Activated naive CD8-positive, alpha-beta T cell treated with anti-CD3 and anti-CD28 coated beads, Interleukin-2, amount 50 U/mL, for 16 hours (primary cell): ENCODE measurements around the gene POPDC3.

ENCODE experiments used
- DNase-seq: peaks from one replicate; pipeline ENCODE4 v3.0.0-alpha.2; 2020; ENCODE audit warnings: low read depth, low spot score

The POPDC3 gene

DNA sequence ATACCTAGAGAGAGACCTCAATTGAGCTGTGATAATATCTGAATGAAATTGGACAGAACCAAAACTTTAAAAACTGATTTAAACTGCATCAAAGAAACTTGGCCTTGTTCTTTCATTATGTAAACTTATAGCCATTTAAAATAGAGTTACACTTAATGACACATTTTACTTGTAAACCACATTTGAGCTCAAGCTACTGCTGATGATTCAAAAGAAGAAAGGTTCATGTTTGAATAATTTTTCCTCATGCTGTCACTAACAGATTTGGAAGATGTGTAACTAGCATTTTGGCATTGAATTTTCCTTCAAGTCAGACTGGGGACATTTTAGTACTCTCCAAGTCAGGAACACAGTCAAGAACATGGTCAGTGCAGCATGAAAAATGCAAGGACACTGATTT, 26.9 kb downstream of the POPDC3 start:
- DNase-seq = no peak

DNA sequence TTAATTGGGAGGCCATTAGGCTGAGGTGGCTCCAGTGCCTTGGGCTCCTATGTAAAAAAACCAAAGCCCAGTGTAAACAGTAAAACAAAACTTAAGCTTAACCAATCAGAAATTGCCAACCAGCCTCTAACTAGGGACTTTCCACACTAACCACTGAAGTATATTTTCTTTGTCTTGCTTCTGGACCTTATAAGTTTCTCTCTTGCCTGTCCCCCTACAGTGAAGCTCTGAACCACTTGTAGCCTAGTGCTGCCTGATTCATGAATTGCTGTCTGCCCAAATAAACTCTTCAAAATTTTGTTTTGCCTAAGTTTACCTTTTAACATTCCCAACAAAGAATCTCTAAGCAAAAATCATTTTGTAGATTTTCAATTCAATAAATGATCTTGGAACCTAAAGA, 28.2 kb downstream of the POPDC3 start:
- DNase-seq = no peak

DNA sequence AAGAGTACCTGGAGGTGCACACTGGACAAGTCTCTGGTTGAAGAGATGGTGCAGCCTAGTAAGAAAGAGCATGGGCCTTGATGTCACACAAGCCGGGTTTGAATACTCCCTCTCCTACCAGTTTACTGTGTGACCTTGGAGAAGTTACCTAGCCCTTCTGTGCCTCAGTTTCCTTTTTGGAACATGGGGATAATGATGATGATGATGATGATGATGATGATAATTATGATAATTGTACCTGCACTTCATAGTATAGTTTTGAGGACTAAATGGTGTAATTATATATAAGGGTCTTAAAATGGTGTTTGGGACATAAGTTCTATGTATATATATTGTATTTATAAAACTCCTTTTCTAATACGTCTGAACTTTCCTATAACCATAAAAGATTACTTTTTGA, 41.7 kb downstream of the POPDC3 start:
- no peak for DNase-seq

DNA sequence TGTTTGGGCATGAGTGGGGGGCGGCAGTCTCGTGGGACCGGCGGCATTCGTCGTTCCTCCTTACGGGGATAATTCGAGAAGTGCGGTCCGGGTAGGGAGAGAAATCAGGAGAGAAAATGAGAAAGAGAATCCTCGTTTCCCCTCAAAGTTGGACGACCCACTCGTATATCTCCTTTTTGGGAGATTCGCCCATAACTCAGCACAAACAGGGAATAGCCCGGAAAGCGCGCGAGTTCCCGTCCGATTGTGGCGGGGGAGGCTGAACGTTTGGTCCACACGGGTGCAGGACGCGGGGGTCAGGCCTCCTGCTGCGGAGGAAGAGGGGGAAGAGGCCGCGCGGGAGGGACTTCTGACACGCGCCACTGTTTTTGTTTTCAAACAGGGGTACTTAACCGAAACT, 42.4 kb downstream of the POPDC3 start:
- no peak for DNase-seq

DNA sequence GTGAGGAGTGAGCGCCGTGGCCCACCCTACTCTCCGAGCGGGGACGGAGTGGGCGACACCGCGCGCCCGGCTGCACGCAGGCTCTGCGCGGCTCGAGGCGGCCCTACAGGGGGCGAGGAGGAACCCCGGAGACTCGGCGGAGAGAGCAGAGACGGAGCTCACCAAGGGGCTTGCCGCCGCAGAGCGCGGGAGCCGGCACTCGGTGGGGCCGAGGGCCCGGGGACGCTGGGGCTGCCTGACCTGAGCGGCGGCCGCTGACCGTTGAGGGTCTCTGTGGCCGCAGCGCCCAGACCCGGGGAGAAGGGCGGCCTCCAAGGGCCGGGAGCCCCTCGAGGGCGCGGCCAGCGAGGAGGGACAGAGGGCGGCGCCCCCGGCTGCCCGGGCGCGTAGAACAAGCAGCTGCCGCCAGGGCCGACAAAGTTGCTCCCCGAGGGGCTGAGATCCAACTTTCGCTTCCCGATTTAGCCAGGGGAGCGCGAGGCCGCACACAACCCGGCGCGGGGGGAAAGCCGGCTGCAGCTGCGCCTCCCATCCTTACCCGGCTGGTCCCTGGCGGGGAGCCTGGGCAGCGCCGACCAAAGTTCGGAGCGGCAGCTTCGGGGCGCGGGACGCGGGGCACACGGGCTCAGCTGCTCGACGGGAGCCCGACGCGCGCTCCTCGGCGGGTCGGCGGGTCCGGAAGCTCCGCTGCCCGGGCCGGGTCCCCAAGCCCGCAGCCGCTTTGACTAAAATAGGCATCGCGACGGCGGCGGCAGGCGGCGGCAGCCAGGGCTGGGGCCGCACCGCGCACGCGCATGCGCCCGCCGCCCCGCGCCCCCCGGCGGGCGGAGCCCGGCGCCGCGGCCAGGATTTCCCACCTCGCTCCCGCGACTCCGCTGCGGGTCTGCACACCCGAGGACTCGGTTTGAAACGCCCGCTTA, 43.1 kb downstream of the POPDC3 start:
- DNase-seq = no peak

DNA sequence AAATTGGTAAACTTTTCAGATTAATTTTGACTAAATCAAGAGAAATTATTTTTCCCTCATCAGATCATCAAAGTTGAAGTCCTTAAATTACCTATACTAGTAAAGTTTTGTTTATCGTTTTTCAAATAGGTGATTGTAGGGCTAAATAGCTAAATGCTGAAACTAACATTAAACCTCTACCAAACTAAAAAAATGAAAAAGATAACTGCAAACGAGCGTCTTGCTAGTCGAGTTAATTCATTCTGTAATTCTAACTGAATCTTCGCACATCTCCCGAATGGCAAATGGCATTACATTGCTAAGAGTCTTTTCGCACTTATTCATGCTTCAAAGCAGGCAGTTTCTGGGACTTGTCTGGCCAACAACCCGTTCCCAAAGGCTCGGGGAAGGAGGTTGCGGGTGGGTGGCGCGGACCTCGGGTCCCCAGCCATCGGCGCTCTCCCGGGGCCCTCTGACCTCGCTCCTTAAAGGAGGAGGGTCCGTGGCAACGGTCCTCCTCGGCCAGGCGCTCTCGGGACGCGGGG, 43.8 kb downstream of the POPDC3 start:
- DNase-seq = no peak

DNA sequence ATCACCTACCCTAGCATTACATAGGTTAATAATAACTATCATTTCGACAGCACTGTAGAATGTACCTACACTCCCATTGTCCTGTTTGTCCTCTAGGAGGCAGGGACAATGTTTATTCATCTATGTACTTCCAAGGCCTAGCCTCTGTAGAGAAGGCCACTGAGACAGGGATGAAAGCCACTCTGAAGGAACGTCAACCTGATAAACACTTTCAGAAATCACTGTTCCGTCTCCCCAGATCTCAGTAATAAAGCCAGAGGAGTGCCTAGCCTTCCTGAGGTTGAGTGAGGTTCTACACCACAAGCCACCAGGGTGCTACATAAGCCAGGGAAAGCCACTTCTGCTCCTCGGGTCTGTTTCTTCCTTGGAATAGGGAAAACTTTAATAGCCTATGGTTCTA, 44.8 kb downstream of the POPDC3 start:
- no peak for DNase-seq

DNA sequence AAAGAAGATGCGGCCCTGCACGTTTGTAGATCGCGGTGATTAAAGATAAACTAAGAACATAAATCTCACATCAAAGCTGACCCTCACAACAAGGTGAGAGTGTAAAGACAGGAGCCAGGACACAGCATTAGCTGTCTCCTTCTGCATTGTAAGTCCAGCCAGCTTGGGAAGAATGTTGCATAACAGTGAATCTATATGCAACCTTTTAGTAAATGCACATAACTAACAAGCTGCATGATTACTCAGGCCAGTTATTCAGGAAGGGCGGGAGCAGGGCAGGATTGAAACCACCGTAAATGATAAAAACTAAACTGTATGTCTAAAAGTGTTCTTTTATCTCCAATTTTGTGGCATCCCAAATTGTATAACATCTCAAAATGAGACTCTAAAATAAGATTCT, 57.1 kb downstream of the POPDC3 start:
- DNase-seq = no peak

DNA sequence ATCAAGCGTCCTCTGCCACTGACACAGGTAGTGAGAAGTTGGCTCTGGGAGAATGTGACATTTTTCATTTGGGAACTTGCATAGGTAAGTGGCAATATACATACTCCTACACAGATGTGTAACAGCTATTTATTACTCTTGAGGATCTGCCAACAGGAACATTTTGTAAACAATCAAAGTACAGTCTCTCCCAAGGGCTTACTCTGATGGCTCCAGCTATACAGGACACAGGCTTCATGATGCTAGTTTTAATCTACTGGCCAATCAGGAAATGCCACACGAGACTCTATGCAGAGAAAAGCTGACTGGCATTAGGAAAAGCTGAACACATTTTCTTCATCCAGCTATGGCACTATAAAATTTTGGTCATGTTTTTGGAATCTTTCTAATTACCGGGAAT, 57.8 kb downstream of the POPDC3 start:
- no peak for DNase-seq

DNA sequence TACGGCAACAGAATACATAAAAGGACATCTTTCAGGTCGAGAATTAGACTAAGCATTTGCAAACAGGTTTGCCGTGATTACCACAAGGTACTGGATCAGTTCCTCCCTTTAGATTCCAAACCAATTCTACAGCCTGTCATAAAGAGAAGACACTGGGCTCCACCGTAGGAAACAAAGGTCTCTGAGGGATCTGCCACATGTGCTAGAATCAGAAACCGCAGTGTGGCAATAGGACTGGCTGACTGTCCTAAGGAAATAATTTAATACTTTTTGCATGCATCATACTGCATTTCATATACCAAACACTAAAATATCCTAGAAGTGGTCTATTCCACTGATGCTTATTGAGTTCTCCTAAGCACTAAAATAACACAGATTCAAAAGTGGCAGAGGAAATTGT, 59.2 kb downstream of the POPDC3 start:
- no peak for DNase-seq

DNA sequence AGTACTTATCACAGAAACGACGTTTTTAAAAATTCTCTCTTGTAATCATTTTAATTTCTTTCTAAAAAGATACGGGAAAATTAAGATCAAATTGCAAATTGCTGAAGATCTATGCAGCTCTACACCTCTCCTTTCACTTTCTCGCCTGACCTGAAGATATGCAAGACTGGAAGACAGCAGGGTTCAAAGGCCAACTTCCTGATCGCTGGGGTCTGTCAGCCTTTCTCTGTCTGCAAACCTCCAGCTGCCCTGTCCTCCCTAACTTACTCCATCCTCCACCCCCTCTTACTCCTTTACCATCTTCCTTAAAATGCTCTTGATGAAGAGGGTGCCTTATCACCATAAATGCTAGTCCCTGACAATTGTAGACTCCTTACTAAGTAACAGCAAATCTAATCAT, 63.7 kb downstream of the POPDC3 start:
- DNase-seq = no peak

DNA sequence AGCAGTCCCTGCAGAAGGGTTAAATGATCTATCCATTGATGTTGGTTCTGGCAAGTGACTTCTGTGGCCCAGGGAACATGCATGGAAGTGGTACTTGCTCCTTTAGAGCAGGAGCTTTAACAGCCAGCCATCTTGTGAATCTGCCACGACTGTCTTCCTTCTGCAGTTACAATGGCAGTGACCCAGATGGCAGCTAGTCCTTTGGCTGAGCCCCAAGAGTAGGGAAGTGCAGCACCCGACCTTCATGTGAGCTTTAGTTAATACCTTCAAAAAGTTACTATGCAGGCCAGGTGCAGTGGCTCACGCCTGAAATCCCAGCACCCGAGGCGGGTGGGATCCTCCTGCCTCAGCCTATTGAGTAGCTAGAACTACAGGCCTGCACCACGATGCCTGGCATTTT, 66.4 kb downstream of the POPDC3 start:
- DNase-seq = no peak

DNA sequence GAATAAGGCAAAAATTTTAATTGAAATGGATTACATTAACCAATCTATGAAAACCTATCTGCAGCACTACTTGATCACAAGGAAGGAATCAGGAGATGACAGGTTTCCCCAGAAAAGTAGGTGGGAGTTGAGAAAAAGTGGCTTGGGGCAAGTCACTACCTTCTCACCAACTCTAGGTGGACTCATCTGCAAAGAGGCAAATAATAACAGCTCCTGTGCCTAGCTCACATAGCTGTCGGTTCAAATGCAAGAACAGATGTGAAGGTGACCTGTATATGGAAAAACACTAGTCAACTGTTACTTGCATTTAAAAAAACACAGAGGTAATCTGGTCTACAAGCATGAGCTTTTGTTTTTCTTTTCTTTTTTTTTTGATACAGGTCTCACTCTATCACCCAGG, 67.2 kb downstream of the POPDC3 start:
- no peak for DNase-seq

DNA sequence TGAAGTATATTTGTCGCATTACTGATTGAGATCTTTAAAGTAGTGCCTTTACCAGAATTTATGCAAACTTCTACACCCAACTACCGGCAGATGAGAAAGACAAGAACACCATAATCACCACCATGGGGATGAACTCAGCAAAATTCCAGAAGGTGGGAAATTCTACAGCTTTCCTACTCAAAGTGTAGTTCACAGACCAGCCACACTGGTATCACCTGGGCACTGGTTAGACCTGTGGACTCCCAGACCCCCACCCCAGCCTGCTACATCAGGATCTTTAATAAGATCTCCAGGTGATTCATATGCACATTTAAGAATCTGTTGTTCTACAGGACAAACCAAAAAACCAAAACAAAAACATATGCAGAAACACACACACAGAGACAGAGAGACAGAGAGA, 67.9 kb downstream of the POPDC3 start:
- no peak for DNase-seq

DNA sequence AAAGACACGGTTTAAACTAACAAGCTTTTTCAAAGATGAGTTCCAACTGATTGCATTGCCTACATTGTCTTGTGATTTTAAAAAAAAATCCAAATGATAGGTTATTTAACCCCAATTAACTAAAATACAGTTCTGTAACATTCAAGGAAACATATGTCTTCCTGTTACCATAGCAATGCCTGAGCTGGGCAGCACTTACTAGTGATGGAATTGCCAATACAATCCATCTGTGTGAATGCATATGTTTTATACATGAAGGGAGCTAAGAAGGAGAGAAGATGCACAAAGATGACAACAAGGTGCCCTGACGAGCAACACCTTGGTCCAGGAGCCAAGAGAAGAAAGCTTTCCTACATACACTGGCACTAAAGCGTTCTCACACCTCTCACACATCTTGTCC, 68.7 kb downstream of the POPDC3 start:
- DNase-seq = no peak

DNA sequence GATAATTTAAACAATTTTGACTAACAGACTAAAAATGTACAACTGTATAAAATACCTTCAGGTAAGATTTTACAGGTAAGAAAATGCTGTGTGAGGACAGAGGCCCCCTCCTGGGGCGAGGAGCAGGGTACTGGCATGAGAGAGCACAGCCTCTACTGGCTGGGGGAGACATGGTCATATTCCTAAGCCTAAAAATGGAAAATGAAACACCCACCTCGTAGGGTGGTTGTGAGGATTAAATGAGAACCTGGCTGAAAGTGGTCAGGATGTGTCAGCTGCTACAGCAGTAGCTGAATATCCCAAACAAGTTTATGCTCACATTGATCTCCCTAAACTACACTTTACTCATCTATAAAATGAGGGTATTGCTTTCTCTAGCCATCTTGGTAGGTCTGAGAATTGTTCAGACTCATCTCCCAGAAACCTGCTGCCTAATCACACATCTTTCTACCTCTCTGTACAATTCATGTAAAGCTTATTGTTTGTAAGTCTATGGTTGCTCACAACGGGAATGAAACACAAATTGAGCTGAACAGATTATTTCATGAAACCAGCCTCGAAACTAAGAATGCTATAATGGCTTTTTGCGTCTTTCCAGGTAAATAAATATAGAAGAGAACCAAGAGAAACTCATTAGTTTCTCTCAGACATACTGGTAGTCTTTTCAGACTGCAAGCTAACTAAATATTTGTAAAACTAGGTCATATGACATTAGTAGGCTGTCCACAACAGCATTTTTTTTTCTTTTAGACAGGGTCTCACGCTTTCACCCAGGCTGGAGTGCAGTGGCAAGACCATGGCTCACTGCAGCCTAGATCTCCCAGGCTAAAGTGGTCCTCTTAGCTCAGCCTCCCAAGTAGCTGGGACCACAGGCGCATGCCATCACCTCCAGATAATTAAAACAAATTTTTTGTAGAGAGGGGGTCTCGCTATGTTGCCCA, 69.6 kb downstream of the POPDC3 start:
- no peak for DNase-seq

DNA sequence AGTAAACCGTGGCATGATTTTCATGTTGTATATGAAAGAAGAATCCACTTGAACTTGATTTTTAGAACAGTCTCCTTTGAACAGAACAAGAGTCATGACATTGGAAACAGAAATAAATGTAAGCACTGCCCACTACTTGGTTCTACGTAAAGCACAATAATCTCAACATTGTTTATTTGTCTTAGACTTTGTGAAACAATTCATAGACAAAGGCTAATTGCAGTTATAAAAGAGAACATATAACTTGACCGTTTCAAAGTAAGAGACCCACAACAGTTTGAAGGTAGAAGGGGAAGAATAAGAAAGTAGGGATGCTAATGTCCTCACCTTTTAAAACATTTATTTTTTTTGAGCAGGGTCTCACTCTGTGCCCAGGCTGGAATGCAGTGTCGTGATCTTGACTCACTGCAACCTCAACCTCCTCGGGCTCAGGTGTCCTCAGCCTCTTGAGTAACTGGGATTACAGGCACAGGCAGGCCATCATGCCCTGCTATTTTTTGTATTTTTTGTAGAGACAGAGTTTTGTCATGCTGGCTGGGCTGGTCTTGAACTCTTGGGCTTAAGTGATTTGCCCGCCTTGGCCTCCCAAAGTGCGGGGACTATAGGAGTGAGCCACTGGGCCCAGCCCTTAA, 71.1 kb downstream of the POPDC3 start:
- DNase-seq = no peak
